Measurements from ENCODE around the gene XRCC4.

XRCC4 gene

GRCh38 chr5:83368319-83368718, 291.0 kb downstream of the XRCC4 start:
- H3K27ac ChIP-seq: no peak overlapping the region
- DNase-seq (ENCODE audit: low read depth, low spot score): peak; percentile 14

- DNase-seq (ENCODE audit: low read depth, low spot score): no peak
- no peak overlapping the region for H3K27ac ChIP-seq
Observed at GRCh38 chr5:83368835-83369234, 291.5 kb downstream of the XRCC4 start.

- H3K27ac ChIP-seq: no peak overlapping the region
- DNase-seq (ENCODE audit: low read depth, low spot score): no peak
Observed at GRCh38 chr5:83370957-83371356, 293.6 kb downstream of the XRCC4 start.

GRCh38 chr5:83371726-83372125, 294.4 kb downstream of the XRCC4 start:
- H3K27ac ChIP-seq: no peak overlapping the region
- no peak for DNase-seq (ENCODE audit: low read depth, low spot score)

- H3K27ac ChIP-seq: no peak overlapping the region
- no peak for DNase-seq (ENCODE audit: low read depth, low spot score)
Observed at GRCh38 chr5:83374547-83374946, 297.2 kb downstream of the XRCC4 start.

GRCh38 chr5:83375049-83375745, 297.9 kb downstream of the XRCC4 start:
- H3K27ac ChIP-seq: no peak overlapping the region
- DNase-seq (ENCODE audit: low read depth, low spot score): no peak

- no peak overlapping the region for H3K27ac ChIP-seq
- no peak for DNase-seq (ENCODE audit: low read depth, low spot score)
Observed at GRCh38 chr5:83376461-83376860, 299.1 kb downstream of the XRCC4 start.

- DNase-seq (ENCODE audit: low read depth, low spot score): no peak
- H3K27ac ChIP-seq: peak overlapping the region; percentile 12
Observed at GRCh38 chr5:83377131-83377865, 300.0 kb downstream of the XRCC4 start.

GRCh38 chr5:83378624-83379289, 301.4 kb downstream of the XRCC4 start:
- H3K27ac ChIP-seq: no peak overlapping the region
- DNase-seq (ENCODE audit: low read depth, low spot score): no peak

GRCh38 chr5:83385812-83386211, 308.5 kb downstream of the XRCC4 start:
- no peak for DNase-seq (ENCODE audit: low read depth, low spot score)
- H3K27ac ChIP-seq: no peak overlapping the region

GRCh38 chr5:83387041-83387440, 309.7 kb downstream of the XRCC4 start:
- H3K27ac ChIP-seq: no peak overlapping the region
- DNase-seq (ENCODE audit: low read depth, low spot score): no peak

- no peak for DNase-seq (ENCODE audit: low read depth, low spot score)
Observed at GRCh38 chr5:83388608-83389007, 311.3 kb downstream of the XRCC4 start.

GRCh38 chr5:83392766-83393503, 315.6 kb downstream of the XRCC4 start:
- H3K27ac ChIP-seq: no peak overlapping the region
- DNase-seq (ENCODE audit: low read depth, low spot score): no peak

More at GRCh38 chr5:83388608-83389007, 311.3 kb downstream of the XRCC4 start:
- no peak overlapping the region for H3K27ac ChIP-seq

- no peak overlapping the region for H3K27ac ChIP-seq
Observed at GRCh38 chr5:83393504-83393866, 316.1 kb downstream of the XRCC4 start.

GRCh38 chr5:83394190-83394589, 316.8 kb downstream of the XRCC4 start:
- DNase-seq (ENCODE audit: low read depth, low spot score): no peak
- H3K27ac ChIP-seq: no peak overlapping the region

More at GRCh38 chr5:83393504-83393866, 316.1 kb downstream of the XRCC4 start:
- DNase-seq (ENCODE audit: low read depth, low spot score): no peak

- DNase-seq (ENCODE audit: low read depth, low spot score): no peak
- H3K27ac ChIP-seq: no peak overlapping the region
Observed at GRCh38 chr5:83396662-83397061, 319.3 kb downstream of the XRCC4 start.

GRCh38 chr5:83397658-83398057, 320.3 kb downstream of the XRCC4 start:
- H3K27ac ChIP-seq: no peak overlapping the region
- DNase-seq (ENCODE audit: low read depth, low spot score): no peak

GRCh38 chr5:83400241-83400640, 322.9 kb downstream of the XRCC4 start:
- no peak overlapping the region for H3K27ac ChIP-seq
- no peak for DNase-seq (ENCODE audit: low read depth, low spot score)

- DNase-seq (ENCODE audit: low read depth, low spot score): no peak
- no peak overlapping the region for H3K27ac ChIP-seq
Observed at GRCh38 chr5:83400701-83401100, 323.4 kb downstream of the XRCC4 start.

- H3K27ac ChIP-seq: no peak overlapping the region
- no peak for DNase-seq (ENCODE audit: low read depth, low spot score)
Observed at GRCh38 chr5:83401122-83401731, 323.9 kb downstream of the XRCC4 start.

Measured in epithelial cell of prostate (primary cell).